Heart left ventricle (tissue), 13 donors: Measurements from ENCODE around the gene PARVA.

Experiments
- POLR2A ChIP-seq, 2 donors: fragments of 450-650 bp; IDR thresholded peaks; one replicate each; pipeline ENCODE4 v1.6.1; 2017; ENCODE audit warnings: antibody characterized with exemption in 2 of 2, mild to moderate bottlenecking in 2 of 2, moderate library complexity in 2 of 2
- TF ChIP-seq, protein P1 (sequence below), 12 donors: fragments of 200-600 bp; sonication (generic) in 4 of 12; IDR thresholded peaks; one replicate each; pipeline versions ENCODE4 v1.5.0 to v1.8.0; 2018 to 2022; ENCODE audit warnings: antibody characterized with exemption in 12 of 12, mild to moderate bottlenecking in 5 of 12
- donor health status: ischemic (EF 13 %, LVEDD 7.1; RV severe dilation, severe dysfunction).
- donor health status: DM: no; HTN: yes; CAD: no.
- donor health status: DM: no; HTN: no; CAD: no.
- donor health status: ischemic (EF 25% LVEDD 6.9; RV normal size, moderate dysfunction).
- donor health status: ischemic (EF 25% LVEDD 5.7; RV mildly dilated, moderate dysfunction).
- donor health status: ischemic (EF 35%, LVEDD 5.7; RV mildly dilated, moderate dysfunction).
- donor health status: nonischemic (EF 11% LVEDD 7.7; RV severe dilation, severe dysfunction).
- donor health status: DM: yes; HTN: yes; CAD: no.
- donor health status: PGD.
- donor health status: ischemic (EF 29% LVEDD 5.4; RV normal size, mild dysfunction).
- donor health status: nonischemic (EF 23%, LVEDD 6.1; RV moderate dilation, normal function).

DNA sequence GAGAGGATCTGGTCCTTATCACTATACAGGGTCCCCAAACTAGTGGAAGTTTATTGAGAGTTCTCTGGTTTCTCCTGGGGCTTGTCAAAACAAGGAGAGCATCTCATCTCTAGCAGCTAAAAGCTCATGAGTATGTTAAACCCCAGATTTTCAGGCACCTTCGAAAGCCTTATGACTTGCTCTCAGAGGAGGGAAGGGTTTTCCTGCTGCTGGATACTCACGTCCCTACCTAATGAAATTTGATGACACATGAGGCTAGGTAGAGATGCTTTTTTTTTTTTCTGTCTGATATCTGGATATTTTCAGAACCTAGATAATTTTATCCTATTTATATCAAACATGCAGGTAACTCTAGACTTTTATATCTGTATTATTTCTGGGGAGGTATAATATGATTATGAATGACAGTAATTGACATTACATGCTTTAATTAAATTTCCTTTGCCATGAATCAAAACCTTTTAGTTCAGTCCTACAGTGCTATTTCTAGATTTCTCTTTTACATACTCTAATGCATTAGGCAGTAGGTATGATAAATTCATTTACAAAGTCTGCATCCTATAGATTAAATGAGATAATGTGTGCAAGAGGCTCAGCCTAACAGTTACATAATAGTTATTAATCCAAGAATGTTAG lies 73.9 kb downstream of the PARVA start:
- TF ChIP-seq POLR2A (IDR thresholded peaks at IDR 0.05): no peak
- TF ChIP-seq, protein P1, sequence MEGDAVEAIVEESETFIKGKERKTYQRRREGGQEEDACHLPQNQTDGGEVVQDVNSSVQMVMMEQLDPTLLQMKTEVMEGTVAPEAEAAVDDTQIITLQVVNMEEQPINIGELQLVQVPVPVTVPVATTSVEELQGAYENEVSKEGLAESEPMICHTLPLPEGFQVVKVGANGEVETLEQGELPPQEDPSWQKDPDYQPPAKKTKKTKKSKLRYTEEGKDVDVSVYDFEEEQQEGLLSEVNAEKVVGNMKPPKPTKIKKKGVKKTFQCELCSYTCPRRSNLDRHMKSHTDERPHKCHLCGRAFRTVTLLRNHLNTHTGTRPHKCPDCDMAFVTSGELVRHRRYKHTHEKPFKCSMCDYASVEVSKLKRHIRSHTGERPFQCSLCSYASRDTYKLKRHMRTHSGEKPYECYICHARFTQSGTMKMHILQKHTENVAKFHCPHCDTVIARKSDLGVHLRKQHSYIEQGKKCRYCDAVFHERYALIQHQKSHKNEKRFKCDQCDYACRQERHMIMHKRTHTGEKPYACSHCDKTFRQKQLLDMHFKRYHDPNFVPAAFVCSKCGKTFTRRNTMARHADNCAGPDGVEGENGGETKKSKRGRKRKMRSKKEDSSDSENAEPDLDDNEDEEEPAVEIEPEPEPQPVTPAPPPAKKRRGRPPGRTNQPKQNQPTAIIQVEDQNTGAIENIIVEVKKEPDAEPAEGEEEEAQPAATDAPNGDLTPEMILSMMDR (IDR thresholded peaks at IDR 0.05): no peak
